Esophagus squamous epithelium (tissue), 5 donors: ENCODE measurements around the gene ADAMTSL3. TPM values are rescaled to one million over a fixed set of nuclear protein-coding genes. Genes with fewer than 3 reads are reported as not detected.

Experiments
- DNase-seq: peaks from one replicate; lab custom pipeline; 2025; lab: John Stamatoyannopoulos, UW
- H3K27ac ChIP-seq, 4 donors: fragments of 200-600 bp; sonication (generic); one replicate each; pipeline ENCODE4 v1.5.1; 2016 to 2019; ENCODE audit warnings: mild to moderate bottlenecking in 1 of 4
- H3K27me3 ChIP-seq, 4 donors: fragments of 200-600 bp; sonication (generic); 1 replicate in 3 of 4; 2 replicates in 1 of 4; pipeline versions ENCODE4 v1.5.1 to v1.6.0; 2017 to 2021; ENCODE audit warnings: antibody characterized with exemption in 1 of 4
- H3K36me3 ChIP-seq, 3 donors: fragments of 200-600 bp; sonication (generic); one replicate each; pipeline ENCODE4 v1.5.1; 2016 to 2019
- H3K4me1 ChIP-seq, 3 donors: fragments of 200-600 bp; sonication (generic); one replicate each; pipeline ENCODE4 v1.5.1; 2017 to 2019
- H3K4me3 ChIP-seq, 4 donors: fragments of 200-600 bp; sonication (generic); 1 replicate in 3 of 4; 2 replicates in 1 of 4; pipeline ENCODE4 v1.5.1; 2016 to 2019; ENCODE audit warnings: mild to moderate bottlenecking in 2 of 4, moderate library complexity in 1 of 4
- H3K9me3 ChIP-seq, 3 donors: fragments of 200-600 bp; sonication (generic); one replicate each; pipeline ENCODE4 v1.5.1; 2016 to 2019
- POLR2A ChIP-seq, 4 donors: fragments of 450-650 bp; IDR thresholded peaks; one replicate each; pipeline ENCODE4 v1.6.1; 2017; ENCODE audit warnings: antibody characterized with exemption in 4 of 4, mild to moderate bottlenecking in 4 of 4, moderate library complexity in 3 of 4
- WGBS, 2 donors: methylation state at CpG; one replicate each; pipeline ENCODE4 v1.1.5; 2018; 5-methylcytosine and 5-hydroxymethylcytosine counted together
- intact Hi-C: fragments of 100-400 bp; cut with DNase I; formaldehyde crosslinking; loops from one replicate; pipeline ENCODE4 v1.15.0; 2022
- total RNA-seq, 4 donors: library from RNA; depleted of rRNA; stranded (reverse); fragments of >200 nt; gene quantifications; one replicate each; pipeline ENCODE4 v1.1.0, GENCODE V29; 2016
- TF ChIP-seq, protein P1 (sequence below), 6 experiments: fragments of 450-650 bp in 4 of 6; fragments of 200-600 bp in 2 of 6; sonication (generic) in 2 of 6; IDR thresholded peaks; one replicate each; pipeline ENCODE4 v1.5.1; 2016 to 2019; ENCODE audit warnings: antibody characterized with exemption in 6 of 6, mild to moderate bottlenecking in 4 of 6, moderate library complexity in 4 of 6
- donor health status: DM: yes; HTN: yes; CAD: no.

The ADAMTSL3 gene
- total RNA-seq, 4 donors from 2014 or later = 0.11 to 3.2 (median 0.79) TPM

- H3K9me3 ChIP-seq = no peaks in the 10 kb centered on the region
- intact Hi-C loops = no loop called here
- H3K4me1 ChIP-seq = no peaks in the 10 kb centered on the region
- no peak for TF ChIP-seq POLR2A (IDR thresholded peaks at IDR 0.05)
- TF ChIP-seq, protein P1, sequence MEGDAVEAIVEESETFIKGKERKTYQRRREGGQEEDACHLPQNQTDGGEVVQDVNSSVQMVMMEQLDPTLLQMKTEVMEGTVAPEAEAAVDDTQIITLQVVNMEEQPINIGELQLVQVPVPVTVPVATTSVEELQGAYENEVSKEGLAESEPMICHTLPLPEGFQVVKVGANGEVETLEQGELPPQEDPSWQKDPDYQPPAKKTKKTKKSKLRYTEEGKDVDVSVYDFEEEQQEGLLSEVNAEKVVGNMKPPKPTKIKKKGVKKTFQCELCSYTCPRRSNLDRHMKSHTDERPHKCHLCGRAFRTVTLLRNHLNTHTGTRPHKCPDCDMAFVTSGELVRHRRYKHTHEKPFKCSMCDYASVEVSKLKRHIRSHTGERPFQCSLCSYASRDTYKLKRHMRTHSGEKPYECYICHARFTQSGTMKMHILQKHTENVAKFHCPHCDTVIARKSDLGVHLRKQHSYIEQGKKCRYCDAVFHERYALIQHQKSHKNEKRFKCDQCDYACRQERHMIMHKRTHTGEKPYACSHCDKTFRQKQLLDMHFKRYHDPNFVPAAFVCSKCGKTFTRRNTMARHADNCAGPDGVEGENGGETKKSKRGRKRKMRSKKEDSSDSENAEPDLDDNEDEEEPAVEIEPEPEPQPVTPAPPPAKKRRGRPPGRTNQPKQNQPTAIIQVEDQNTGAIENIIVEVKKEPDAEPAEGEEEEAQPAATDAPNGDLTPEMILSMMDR (IDR thresholded peaks at IDR 0.05) = no peak
- no peaks in the 10 kb centered on the region for H3K36me3 ChIP-seq
- no peak overlapping the region for H3K27ac ChIP-seq
- DNase-seq = no peak
- no peaks in the 10 kb centered on the region for H3K27me3 ChIP-seq
- no peak overlapping the region for H3K4me3 ChIP-seq
These were observed 56.5 kb downstream of the ADAMTSL3 start for GRCh38 chr15:83710452-83710851.

DNA sequence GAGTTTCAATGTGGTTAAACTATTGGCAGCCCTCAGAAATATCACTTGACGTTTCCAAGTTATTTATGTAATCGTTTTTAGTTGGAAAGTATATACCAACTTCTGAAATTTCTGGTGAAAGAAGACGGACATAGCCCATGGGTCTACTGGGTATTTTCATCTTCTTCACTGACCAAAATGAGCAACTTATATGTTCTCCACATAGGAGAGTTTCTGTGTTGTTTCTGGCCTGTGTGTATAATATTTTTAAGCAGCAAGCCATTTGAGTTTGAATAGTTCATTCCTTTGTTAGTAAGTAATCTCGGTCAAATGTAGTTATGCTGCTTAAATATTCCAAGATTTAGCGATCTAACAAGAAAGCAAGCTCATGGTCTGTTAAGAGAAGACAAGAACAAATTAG is 57.3 kb downstream of the ADAMTSL3 start:
- TF ChIP-seq, protein P1 (IDR thresholded peaks at IDR 0.05) = no peak
- TF ChIP-seq POLR2A (IDR thresholded peaks at IDR 0.05) = no peak
- Histone ChIP-seq H3K27me3 (no peaks in the 10 kb centered on the region), H3K27ac (no peak overlapping the region), H3K9me3 (no peaks in the 10 kb centered on the region), H3K4me3 (no peak overlapping the region), H3K4me1 (no peaks in the 10 kb centered on the region), H3K36me3 (no peaks in the 10 kb centered on the region)
- no peak for DNase-seq
- 71 to 79% methylated on average over 5 of the region's 5 CpGs for WGBS, 2 donors
- intact Hi-C loops = no loop called here

- DNase-seq = no peak
- Histone ChIP-seq H3K4me3 (no peak overlapping the region), H3K9me3 (no peaks in the 10 kb centered on the region), H3K4me1 (no peaks in the 10 kb centered on the region), H3K27ac (no peak overlapping the region), H3K36me3 (no peaks in the 10 kb centered on the region), H3K27me3 (no peaks in the 10 kb centered on the region)
- TF ChIP-seq, protein P1 (IDR thresholded peaks at IDR 0.05) = no peak
- no peak for TF ChIP-seq POLR2A (IDR thresholded peaks at IDR 0.05)
- intact Hi-C loops = no loop called here
- WGBS, 2 donors = 39 to 52% methylated on average over 3 of the region's 3 CpGs
These were observed 59.3 kb downstream of the ADAMTSL3 start for GRCh38 chr15:83713242-83713641.

DNA sequence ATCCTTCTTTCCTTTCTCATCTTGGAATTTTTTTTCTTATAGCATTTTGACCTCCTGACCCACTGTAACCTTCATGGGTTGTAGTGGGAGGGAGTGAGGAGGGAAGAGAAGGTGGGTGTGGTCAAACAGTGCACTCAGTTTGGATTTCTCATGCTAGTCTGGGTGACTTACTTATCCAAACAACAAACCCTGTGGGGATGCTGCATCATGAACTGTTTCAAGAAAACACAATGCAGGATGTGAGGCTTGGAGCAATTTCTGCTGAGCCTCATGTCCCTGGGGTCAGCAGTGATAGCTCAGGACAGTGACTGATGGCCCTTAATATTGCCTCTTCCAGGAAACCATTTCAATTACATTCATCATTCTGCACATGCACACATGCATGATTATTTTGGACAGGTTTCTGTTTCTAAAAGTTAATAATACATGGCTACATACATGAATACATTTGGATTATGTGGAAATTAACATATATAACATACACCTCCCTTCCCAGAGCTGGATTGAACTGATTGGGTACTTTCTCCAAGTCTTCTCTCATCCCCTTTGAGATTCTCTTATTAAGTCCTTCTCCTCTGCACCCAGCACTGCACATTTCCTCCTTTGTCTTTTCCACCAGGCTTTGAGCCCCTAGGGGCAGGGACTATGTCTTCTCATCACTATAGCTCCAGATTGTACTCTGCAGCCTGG is 61.2 kb downstream of the ADAMTSL3 start:
- Histone ChIP-seq H3K4me3 (no peak overlapping the region), H3K4me1 (no peaks in the 10 kb centered on the region), H3K36me3 (no peaks in the 10 kb centered on the region), H3K9me3 (no peaks in the 10 kb centered on the region), H3K27me3 (no peaks in the 10 kb centered on the region), H3K27ac (no peak overlapping the region)
- intact Hi-C loops = no loop called here
- no peak for DNase-seq
- TF ChIP-seq, protein P1 (IDR thresholded peaks at IDR 0.05) = no peak
- no peak for TF ChIP-seq POLR2A (IDR thresholded peaks at IDR 0.05)

DNA sequence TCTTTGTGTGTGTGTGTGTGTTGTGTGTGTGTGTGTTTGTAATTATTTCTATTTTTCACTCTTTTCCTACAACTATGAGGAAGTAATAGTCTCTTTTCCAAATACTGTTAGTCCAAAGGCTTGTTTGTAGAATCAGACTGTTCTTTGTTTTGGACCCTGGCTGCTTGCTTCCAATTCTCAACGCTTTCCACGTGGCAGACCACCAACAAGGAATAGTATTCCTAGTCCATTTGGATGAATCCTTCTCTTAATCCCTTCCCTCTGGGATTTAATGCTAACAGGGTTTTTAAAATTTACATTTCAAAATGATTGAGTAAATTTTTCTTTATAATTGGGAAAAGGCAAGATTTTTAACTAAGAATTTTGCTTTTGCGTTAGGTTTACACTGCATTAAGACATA is 62.7 kb downstream of the ADAMTSL3 start:
- H3K9me3 ChIP-seq = no peaks in the 10 kb centered on the region
- no peak overlapping the region for H3K4me3 ChIP-seq
- intact Hi-C loops = no loop called here
- TF ChIP-seq, protein P1 (IDR thresholded peaks at IDR 0.05) = no peak
- no peak for TF ChIP-seq POLR2A (IDR thresholded peaks at IDR 0.05)
- H3K36me3 ChIP-seq = no peaks in the 10 kb centered on the region
- H3K27ac ChIP-seq = no peak overlapping the region
- no peaks in the 10 kb centered on the region for H3K27me3 ChIP-seq
- no peak for DNase-seq
- WGBS, 2 donors = 78 to 82% methylated on average over 3 of the region's 3 CpGs
- no peaks in the 10 kb centered on the region for H3K4me1 ChIP-seq
